CD14-positive monocyte (primary cell): ENCODE data around the gene FAM180B. TPM values are rescaled to one million over a fixed set of nuclear protein-coding genes. Genes with fewer than 3 reads are reported as not detected.
"Not testable (repeated sequence)": the region's sequence is repeated elsewhere in the genome, so short reads cannot be mapped to it uniquely, and the experiment has no call there.

ENCODE experiments used
- DNase-seq, 3 donors: peaks; one replicate each; pipeline ENCODE4 v3.0.0-alpha.2; 2011 to 2022
- H2AFZ ChIP-seq: 2 replicates; pipeline ENCODE4 v1.6.0; 2012; ENCODE audit warnings: mild to moderate bottlenecking, low read depth, low read length, inconsistent platforms; ENCODE audit not compliant: insufficient read depth, poor library complexity, severe bottlenecking
- H3K27ac ChIP-seq, 2 donors: 1 replicate in 1 of 2; 2 replicates in 1 of 2; pipeline ENCODE4 v1.5.1; 2012 to 2013; ENCODE audit warnings: low read length in 2 of 2, control low read depth in 1 of 2, inconsistent platforms in 1 of 2, low read depth in 1 of 2, mild to moderate bottlenecking in 1 of 2
- H3K27me3 ChIP-seq, 2 donors: one replicate each; pipeline versions ENCODE4 v1.6.0 to v1.6.1; 2011 to 2013; ENCODE audit warnings: low read length in 2 of 2; ENCODE audit not compliant: control insufficient read depth in 2 of 2, insufficient read depth in 2 of 2
- H3K36me3 ChIP-seq, 2 donors: replicated peaks in 1 of 2; 1 replicate in 1 of 2; 2 replicates in 1 of 2; pipeline versions ENCODE4 v1.5.1 to v1.6.1; 2012 to 2013; ENCODE audit warnings: low read length in 2 of 2, control low read depth in 1 of 2, inconsistent platforms in 1 of 2, mild to moderate bottlenecking in 1 of 2; ENCODE audit not compliant: insufficient read depth in 2 of 2, control insufficient read depth in 1 of 2
- H3K4me1 ChIP-seq, 2 donors: 1 replicate in 1 of 2; 2 replicates in 1 of 2; pipeline versions ENCODE4 v1.5.1 to v1.6.1; 2012 to 2013; ENCODE audit warnings: low read length in 2 of 2, control low read depth in 1 of 2, inconsistent platforms in 1 of 2, mild to moderate bottlenecking in 1 of 2, moderate library complexity in 1 of 2; ENCODE audit not compliant: insufficient read depth in 2 of 2, control insufficient read depth in 1 of 2
- H3K4me2 ChIP-seq: replicated peaks from 2 replicates; pipeline ENCODE3; 2012; ENCODE audit warnings: low read length, moderate library complexity, mild to moderate bottlenecking; ENCODE audit not compliant: poor library complexity, severe bottlenecking; ENCODE audit errors: extremely low read depth
- H3K4me3 ChIP-seq, 3 experiments: fragments of 200-600 bp in 1 of 3; sonication (generic) in 1 of 3; replicated peaks in 1 of 3; 1 replicate in 2 of 3; 2 replicates in 1 of 3; pipeline ENCODE4 v1.5.1; 2011 to 2013; ENCODE audit warnings: low read length in 3 of 3, mild to moderate bottlenecking in 3 of 3, control low read depth in 2 of 3, low read depth in 2 of 3, inconsistent platforms in 1 of 3, moderate library complexity in 1 of 3
- H3K79me2 ChIP-seq: 2 replicates; pipeline ENCODE4 v1.6.0; 2012; ENCODE audit warnings: mild to moderate bottlenecking, control low read depth, inconsistent platforms, low read length, moderate library complexity; ENCODE audit not compliant: insufficient read depth
- H3K9ac ChIP-seq: 2 replicates; pipeline ENCODE4 v1.6.0; 2017; ENCODE audit warnings: low read length, mild to moderate bottlenecking; ENCODE audit not compliant: insufficient read depth, poor library complexity, severe bottlenecking
- H3K9me3 ChIP-seq, 2 donors: replicated peaks in 1 of 2; 1 replicate in 1 of 2; 2 replicates in 1 of 2; pipeline versions ENCODE4 v1.5.1 to v1.6.1; 2012 to 2013; ENCODE audit warnings: low read length in 2 of 2, control low read depth in 1 of 2; ENCODE audit not compliant: control insufficient read depth in 1 of 2, insufficient read depth in 1 of 2
- H4K20me1 ChIP-seq: 2 replicates; pipeline ENCODE4 v1.6.0; 2012; ENCODE audit warnings: mild to moderate bottlenecking, low read length, control low read depth, moderate library complexity; ENCODE audit not compliant: insufficient read depth
- H3K27ac Mint-ChIP-seq, 7 donors: one replicate each; pipeline ENCODE4 v1.8.0; 2020; ENCODE audit warnings: mild to moderate bottlenecking in 7 of 7, mixed read lengths in 7 of 7, moderate library complexity in 6 of 7, inconsistent platforms in 2 of 7
- H3K27me3 Mint-ChIP-seq, 3 donors: one replicate each; pipeline ENCODE4 v1.8.0; 2021 to 2022; ENCODE audit warnings: low read depth in 3 of 3, mild to moderate bottlenecking in 3 of 3, mixed read lengths in 3 of 3, moderate library complexity in 3 of 3, inconsistent platforms in 1 of 3
- H3K36me3 Mint-ChIP-seq, 2 donors: one replicate each; pipeline ENCODE4 v1.8.0; 2020; ENCODE audit warnings: mixed read lengths in 2 of 2, inconsistent platforms in 1 of 2, mild to moderate bottlenecking in 1 of 2
- H3K4me1 Mint-ChIP-seq: one replicate; pipeline ENCODE4 v1.8.0; 2020; ENCODE audit warnings: mild to moderate bottlenecking, mixed read lengths
- H3K4me3 Mint-ChIP-seq, 2 donors: one replicate each; pipeline ENCODE4 v1.8.0; 2020; ENCODE audit warnings: mild to moderate bottlenecking in 2 of 2, mixed read lengths in 2 of 2, moderate library complexity in 1 of 2
- H3K9me3 Mint-ChIP-seq, 7 donors: one replicate each; pipeline ENCODE4 v1.8.0; 2020 to 2022; ENCODE audit warnings: mixed read lengths in 7 of 7, mild to moderate bottlenecking in 6 of 7, moderate library complexity in 6 of 7, inconsistent platforms in 2 of 7
- WGBS: methylation state at CpG from one replicate; pipeline ENCODE4 v1.1.5; 2013; ENCODE audit warnings: missing lambda C conversion rate; ENCODE audit not compliant: insufficient coverage; 5-methylcytosine and 5-hydroxymethylcytosine counted together
- intact Hi-C, 2 donors: fragments of 100-400 bp; cut with micrococcal nuclease; formaldehyde crosslinking; loops; one replicate each; pipeline versions ENCODE4 v1.15.0 to v1.15.1; 2023
- polyA plus RNA-seq, 3 donors: library from polyadenylated mRNA; depleted of rRNA in 1 of 3; unstranded in 2 of 3; stranded (reverse) in 1 of 3; fragments of 300-500 nt in 2 of 3; fragments of >200 nt in 1 of 3; fragmentation: Illumina TruSeq in 2 of 3; gene quantifications; 1 replicate in 2 of 3; 2 replicates in 1 of 3; pipeline ENCODE4 v1.2.3, GENCODE V29; 2012 to 2021
- TF ChIP-seq, protein P1 (sequence below): fragments of 200-600 bp; IDR thresholded peaks from one replicate; pipeline ENCODE4 v1.8.0; 2022; ENCODE audit warnings: antibody characterized with exemption, mild to moderate bottlenecking

The FAM180B gene
- polyA plus RNA-seq, 3 donors = 0.13 TPM; not detected in 2

DNA sequence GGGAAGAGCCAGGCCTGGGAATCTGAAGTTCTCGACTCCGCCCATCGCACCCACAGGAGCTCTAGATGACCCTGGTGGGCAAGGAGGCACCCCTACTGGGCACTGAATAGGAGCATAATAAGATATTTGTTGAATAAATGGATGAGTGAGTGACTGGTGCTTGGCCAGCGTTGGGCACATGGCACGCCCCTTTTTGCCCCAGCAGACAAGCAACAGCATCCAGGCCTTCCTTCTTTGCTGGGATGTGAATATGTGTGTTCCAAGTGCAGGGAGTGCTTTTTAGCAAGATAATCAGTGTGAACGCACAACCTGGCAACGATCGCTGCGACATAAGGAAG is 33.1 kb upstream of the FAM180B start:
- 0% methylated on average over 5 of the region's 9 CpGs for WGBS
- H3K4me3 Mint-ChIP-seq = peak overlapping the region; percentile 77 to 86
- H3K27ac Mint-ChIP-seq = peak overlapping the region; percentile 64 to 98 (median 83)
- Histone ChIP-seq H3K4me2 (peak overlapping the region; percentile 95), H3K9me3 (no peaks in the 10 kb centered on the region), H3K27ac (peak overlapping the region; percentile 27 to 98), H3K79me2 (peaks cover 51% of the 10 kb centered on the region), H3K9ac (peak overlapping the region; percentile 94), H3K4me1 (peaks cover 40 to 51% of the 10 kb centered on the region in 2 donors), H3K36me3 (no peaks in the 10 kb centered on the region), H3K27me3 (no peaks in the 10 kb centered on the region), H4K20me1 (peaks cover 18% of the 10 kb centered on the region), H3K4me3 (peak overlapping the region; percentile 34 to 96 (median 36)), H2AFZ (peak overlapping the region; percentile 81)
- TF ChIP-seq, protein P1, sequence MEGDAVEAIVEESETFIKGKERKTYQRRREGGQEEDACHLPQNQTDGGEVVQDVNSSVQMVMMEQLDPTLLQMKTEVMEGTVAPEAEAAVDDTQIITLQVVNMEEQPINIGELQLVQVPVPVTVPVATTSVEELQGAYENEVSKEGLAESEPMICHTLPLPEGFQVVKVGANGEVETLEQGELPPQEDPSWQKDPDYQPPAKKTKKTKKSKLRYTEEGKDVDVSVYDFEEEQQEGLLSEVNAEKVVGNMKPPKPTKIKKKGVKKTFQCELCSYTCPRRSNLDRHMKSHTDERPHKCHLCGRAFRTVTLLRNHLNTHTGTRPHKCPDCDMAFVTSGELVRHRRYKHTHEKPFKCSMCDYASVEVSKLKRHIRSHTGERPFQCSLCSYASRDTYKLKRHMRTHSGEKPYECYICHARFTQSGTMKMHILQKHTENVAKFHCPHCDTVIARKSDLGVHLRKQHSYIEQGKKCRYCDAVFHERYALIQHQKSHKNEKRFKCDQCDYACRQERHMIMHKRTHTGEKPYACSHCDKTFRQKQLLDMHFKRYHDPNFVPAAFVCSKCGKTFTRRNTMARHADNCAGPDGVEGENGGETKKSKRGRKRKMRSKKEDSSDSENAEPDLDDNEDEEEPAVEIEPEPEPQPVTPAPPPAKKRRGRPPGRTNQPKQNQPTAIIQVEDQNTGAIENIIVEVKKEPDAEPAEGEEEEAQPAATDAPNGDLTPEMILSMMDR = peak; percentile 60
- DNase-seq = peak in 1 of 3 donors; percentile 26
- H3K36me3 Mint-ChIP-seq = peaks cover 5 to 11% of the 10 kb centered on the region in 2 donors
- intact Hi-C loops = loop anchor here (2.0 to 5.0 kb wide), 4 partner anchors 36 to 56 kb away; no protein-coding TSS in a partner anchor
- no peaks in the 10 kb centered on the region for H3K27me3 Mint-ChIP-seq
- peaks cover 36% of the 10 kb centered on the region for H3K4me1 Mint-ChIP-seq
- H3K9me3 Mint-ChIP-seq = peaks cover 0 to 2% (median 0%) of the 10 kb centered on the region in 7 donors

DNA sequence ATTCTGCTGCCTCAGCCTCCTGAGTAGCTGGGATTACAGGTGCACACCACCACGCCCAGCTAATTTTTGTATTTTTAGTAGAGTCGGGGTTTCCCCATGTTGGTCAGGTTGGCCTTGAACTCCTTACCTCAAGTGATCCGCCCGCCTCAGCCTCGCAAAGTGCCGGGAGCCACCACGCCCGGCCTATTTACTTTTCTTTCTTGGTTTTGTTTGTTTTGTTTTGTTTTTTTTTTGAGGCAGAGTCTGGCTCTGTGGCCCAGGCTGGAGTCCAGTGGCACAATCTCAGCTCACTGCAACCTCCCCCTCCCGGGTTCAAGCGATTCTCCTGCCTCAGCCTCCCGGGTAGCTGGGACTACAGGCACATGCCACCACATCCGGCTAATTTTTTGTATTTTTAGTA is 29.5 kb upstream of the FAM180B start:
- H3K4me1 Mint-ChIP-seq = peaks cover 16% of the 10 kb centered on the region
- H3K9me3 ChIP-seq, DNase-seq, H3K4me2 ChIP-seq, H3K9ac ChIP-seq, H3K9me3 Mint-ChIP-seq, H3K4me3 ChIP-seq, H3K27me3 ChIP-seq, H3K4me3 Mint-ChIP-seq, H4K20me1 ChIP-seq, H3K27ac ChIP-seq, H3K27me3 Mint-ChIP-seq, H3K27ac Mint-ChIP-seq, H3K36me3 ChIP-seq, H3K36me3 Mint-ChIP-seq, intact Hi-C loops, H2AFZ ChIP-seq: not testable (repeated sequence)
- Histone ChIP-seq H3K4me1 (peaks cover 21 to 26% of the 10 kb centered on the region in 2 donors), H3K79me2 (peaks cover 15% of the 10 kb centered on the region)
- 100% methylated on average over 4 of the region's 12 CpGs for WGBS
